Keratinocyte (primary cell): ENCODE data around the gene KIAA1217. TPM values are rescaled to one million over a fixed set of nuclear protein-coding genes. Genes with fewer than 3 reads are reported as not detected.

ENCODE experiments used
- DNase-seq: peaks from one replicate; pipeline ENCODE4 v3.0.0-alpha.2; 2011; ENCODE audit warnings: low read depth, missing footprints, low spot score
- FAIRE-seq: peaks from 2 replicates; lab custom pipeline; 2011; peaks lifted over from hg19 to GRCh38; lab: Jason Lieb, UNC
- H2AFZ ChIP-seq: 2 replicates; pipeline ENCODE4 v1.6.0; 2012; ENCODE audit warnings: low read length, control low read depth, inconsistent platforms; ENCODE audit not compliant: control insufficient read depth
- H3K27ac ChIP-seq: 2 replicates; pipeline ENCODE4 v1.5.1; 2011; ENCODE audit warnings: low read length; ENCODE audit not compliant: control insufficient read depth, insufficient read depth
- H3K27me3 ChIP-seq: 3 replicates; pipeline ENCODE4 v1.6.0; 2011; ENCODE audit warnings: low read length; ENCODE audit not compliant: control insufficient read depth, insufficient read depth; ENCODE audit errors: extremely low read depth
- H3K36me3 ChIP-seq, 2 experiments: 2 replicates in 1 of 2; 3 replicates in 1 of 2; pipeline ENCODE4 v1.5.1; 2011; ENCODE audit warnings: low read length in 2 of 2, mild to moderate bottlenecking in 1 of 2; ENCODE audit not compliant: control insufficient read depth in 2 of 2, insufficient read depth in 2 of 2; ENCODE audit errors: extremely low read depth in 1 of 2
- H3K4me1 ChIP-seq: 3 replicates; pipeline ENCODE4 v1.5.1; 2011; ENCODE audit warnings: low read length; ENCODE audit not compliant: control insufficient read depth, insufficient read depth; ENCODE audit errors: extremely low read depth
- H3K4me2 ChIP-seq: 3 replicates; pipeline ENCODE4 v1.6.0; 2011; ENCODE audit warnings: low read depth, low read length; ENCODE audit not compliant: control insufficient read depth, insufficient read depth; ENCODE audit errors: extremely low read depth
- H3K4me3 ChIP-seq, 3 experiments: fragments of 200-600 bp in 1 of 3; sonication (generic) in 1 of 3; 2 replicates in 2 of 3; 3 replicates in 1 of 3; pipeline ENCODE4 v1.5.1; 2011 to 2016; ENCODE audit warnings: low read length in 3 of 3, mild to moderate bottlenecking in 3 of 3, control low read depth in 2 of 3, inconsistent platforms in 1 of 3, low read depth in 1 of 3, mixed read lengths in 1 of 3, mixed run types in 1 of 3, moderate library complexity in 1 of 3; ENCODE audit not compliant: control insufficient read depth in 2 of 3, insufficient read depth in 2 of 3; ENCODE audit errors: extremely low read depth in 1 of 3
- H3K79me2 ChIP-seq: 2 replicates; pipeline ENCODE4 v1.6.0; 2012; ENCODE audit warnings: low read length; ENCODE audit not compliant: control insufficient read depth, insufficient read depth
- H3K9ac ChIP-seq: 3 replicates; pipeline ENCODE4 v1.6.0; 2011; ENCODE audit warnings: low read length; ENCODE audit not compliant: control insufficient read depth, insufficient read depth; ENCODE audit errors: extremely low read depth
- H3K9me1 ChIP-seq: 3 replicates; pipeline ENCODE4 v1.6.0; 2011; ENCODE audit warnings: low read length; ENCODE audit not compliant: control insufficient read depth, insufficient read depth; ENCODE audit errors: extremely low read depth
- H3K9me3 ChIP-seq: 2 replicates; pipeline ENCODE4 v1.5.1; 2012; ENCODE audit warnings: low read depth, low read length; ENCODE audit not compliant: control insufficient read depth
- H4K20me1 ChIP-seq: 3 replicates; pipeline ENCODE4 v1.6.0; 2011; ENCODE audit warnings: low read length; ENCODE audit not compliant: control insufficient read depth, insufficient read depth; ENCODE audit errors: extremely low read depth
- EZH2 ChIP-seq: IDR thresholded peaks from one replicate; pipeline ENCODE4 v1.6.1; 2012; ENCODE audit warnings: inconsistent platforms, mild to moderate bottlenecking, low read length, moderate library complexity
- dilution Hi-C: fragments of 300-500 bp; cut with MboI; formaldehyde crosslinking; loops from one replicate; pipeline ENCODE4 v1.7.0; 2020; ENCODE audit warnings: low sequenced_read_pairs; ENCODE audit not compliant: extremely low pct_ligation_motif_present
- polyA plus RNA-seq, 5 experiments: library from polyadenylated mRNA; depleted of rRNA in 3 of 5; stranded (reverse) in 3 of 5; stranded (forward) in 1 of 5; unstranded in 1 of 5; fragments of >200 nt; gene quantifications; 1 replicate in 1 of 5; 2 replicates in 3 of 5; 3 replicates in 1 of 5; pipeline versions ENCODE4 v1.2.1 to v1.2.3, GENCODE V29; 2011 to 2012; ENCODE audit warnings: missing spikeins in 2 of 5, low read depth in 1 of 5, low replicate concordance in 1 of 5
- TF ChIP-seq, protein P1 (sequence below), 3 experiments: IDR thresholded peaks in 1 of 3; conservative IDR thresholded peaks in 1 of 3; optimal IDR thresholded peaks in 1 of 3; 2 replicates in 2 of 3; 3 replicates in 1 of 3; pipeline versions ENCODE3 to v1.5.1; 2011; ENCODE audit warnings: low read length in 3 of 3, mild to moderate bottlenecking in 3 of 3, moderate library complexity in 2 of 3, control low read depth in 1 of 3, inconsistent platforms in 1 of 3; ENCODE audit not compliant: insufficient read depth in 2 of 3; ENCODE audit errors: extremely low read depth in 1 of 3

Gene KIAA1217
- polyA plus RNA-seq, 1 donor (not counting 4 experiments of a cell fraction or from before 2014, with no cell fraction given): 10.4 TPM

GRCh38 chr10:24239289-24240040, 30.5 kb downstream of the KIAA1217 start:
- Histone ChIP-seq H3K9ac (peak overlapping the region; percentile 70), H3K4me3 (peak overlapping the region; percentile 43 to 79 (median 72)), H4K20me1 (no peaks in the 10 kb centered on the region), H3K27ac (peak overlapping the region; percentile 73), H3K79me2 (no peaks in the 10 kb centered on the region), H3K36me3 (no peaks in the 10 kb centered on the region), H3K4me1 (peaks cover 36% of the 10 kb centered on the region), H3K9me3 (no peaks in the 10 kb centered on the region), H3K9me1 (no peaks in the 10 kb centered on the region), H2AFZ (peak overlapping the region; percentile 88), H3K27me3 (no peaks in the 10 kb centered on the region), H3K4me2 (peak overlapping the region; percentile 98)
- dilution Hi-C loops: no loop called here
- no peak for TF ChIP-seq EZH2
- TF ChIP-seq, protein P1, sequence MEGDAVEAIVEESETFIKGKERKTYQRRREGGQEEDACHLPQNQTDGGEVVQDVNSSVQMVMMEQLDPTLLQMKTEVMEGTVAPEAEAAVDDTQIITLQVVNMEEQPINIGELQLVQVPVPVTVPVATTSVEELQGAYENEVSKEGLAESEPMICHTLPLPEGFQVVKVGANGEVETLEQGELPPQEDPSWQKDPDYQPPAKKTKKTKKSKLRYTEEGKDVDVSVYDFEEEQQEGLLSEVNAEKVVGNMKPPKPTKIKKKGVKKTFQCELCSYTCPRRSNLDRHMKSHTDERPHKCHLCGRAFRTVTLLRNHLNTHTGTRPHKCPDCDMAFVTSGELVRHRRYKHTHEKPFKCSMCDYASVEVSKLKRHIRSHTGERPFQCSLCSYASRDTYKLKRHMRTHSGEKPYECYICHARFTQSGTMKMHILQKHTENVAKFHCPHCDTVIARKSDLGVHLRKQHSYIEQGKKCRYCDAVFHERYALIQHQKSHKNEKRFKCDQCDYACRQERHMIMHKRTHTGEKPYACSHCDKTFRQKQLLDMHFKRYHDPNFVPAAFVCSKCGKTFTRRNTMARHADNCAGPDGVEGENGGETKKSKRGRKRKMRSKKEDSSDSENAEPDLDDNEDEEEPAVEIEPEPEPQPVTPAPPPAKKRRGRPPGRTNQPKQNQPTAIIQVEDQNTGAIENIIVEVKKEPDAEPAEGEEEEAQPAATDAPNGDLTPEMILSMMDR (optimal IDR thresholded peaks at IDR 0.05 in 1 of 3, IDR thresholded peaks at IDR 0.05 in 1 of 3, conservative IDR thresholded peaks at IDR 0.05 in 1 of 3; ENCODE audit: extremely low read depth in 1 of 3, insufficient read depth in 2 of 3, low read length in 3 of 3): no peak
- DNase-seq (no peak), FAIRE-seq (no peak)

DNA sequence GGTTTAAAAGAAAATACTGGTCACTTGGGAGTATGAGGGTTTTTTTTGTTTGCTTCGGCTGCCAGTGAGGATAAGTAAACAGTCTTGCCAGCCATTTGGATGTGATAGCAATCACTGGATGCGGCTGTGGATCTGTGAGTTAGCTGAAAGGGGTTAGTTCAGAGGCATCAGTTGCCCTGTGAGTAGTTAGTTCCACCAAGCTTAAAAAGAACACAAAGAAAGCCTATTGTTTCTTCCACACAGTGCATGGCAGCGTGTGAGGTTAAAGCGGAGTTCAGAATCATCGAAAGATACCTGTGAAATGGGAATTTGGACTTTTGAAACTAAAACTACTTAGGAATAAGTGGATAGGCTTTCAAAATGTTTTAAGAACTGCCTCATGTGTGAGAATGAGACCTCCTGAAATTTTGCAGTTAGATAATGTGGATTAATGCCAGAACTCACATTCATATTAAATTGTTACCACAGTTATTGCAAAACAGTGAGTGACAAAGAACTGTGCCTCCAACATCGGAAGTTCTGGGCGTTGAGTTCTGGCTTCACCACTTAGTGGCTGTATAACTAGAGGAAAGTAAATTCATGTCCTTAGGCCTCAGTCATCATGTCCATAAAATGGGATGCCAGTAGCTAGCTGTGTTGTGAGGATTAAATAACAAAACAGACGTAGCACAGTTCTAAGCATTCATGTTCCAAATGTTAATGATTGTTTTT, 31.3 kb downstream of the KIAA1217 start:
- no peaks in the 10 kb centered on the region for H4K20me1 ChIP-seq
- no peaks in the 10 kb centered on the region for H3K9me1 ChIP-seq
- peak overlapping the region; percentile 43 to 79 (median 72) for H3K4me3 ChIP-seq
- DNase-seq: no peak
- H3K4me1 ChIP-seq: peaks cover 28% of the 10 kb centered on the region
- peak overlapping the region; percentile 70 for H2AFZ ChIP-seq
- dilution Hi-C loops: no loop called here
- no peaks in the 10 kb centered on the region for H3K9me3 ChIP-seq
- TF ChIP-seq, protein P1 (optimal IDR thresholded peaks at IDR 0.05 in 1 of 3, IDR thresholded peaks at IDR 0.05 in 1 of 3, conservative IDR thresholded peaks at IDR 0.05 in 1 of 3; ENCODE audit: extremely low read depth in 1 of 3, insufficient read depth in 2 of 3, low read length in 3 of 3): no peak
- TF ChIP-seq EZH2: no peak
- H3K4me2 ChIP-seq: peak overlapping the region; percentile 98
- no peaks in the 10 kb centered on the region for H3K79me2 ChIP-seq
- H3K27me3 ChIP-seq: no peaks in the 10 kb centered on the region
- peak overlapping the region; percentile 73 for H3K27ac ChIP-seq
- no peaks in the 10 kb centered on the region for H3K36me3 ChIP-seq
- H3K9ac ChIP-seq: peak overlapping the region; percentile 70
- FAIRE-seq: peak; percentile 79
